Activated CD4-positive, alpha-beta T cell treated with anti-CD3 and anti-CD28 coated beads, Interleukin-2, amount 50 U/mL, for 48 hours (primary cell): ENCODE measurements around the gene SAMD3.
A peak's percentile ranks its signal among the peaks of the same experiment; 100 is the strongest.
"Not testable (repeated sequence)": the region's sequence is repeated elsewhere in the genome, so short reads cannot be mapped to it uniquely, and the experiment has no call there.

Source experiments
- DNase-seq, 2 experiments: peaks; one replicate each; pipeline ENCODE4 v3.0.0-alpha.2; 2020

Gene SAMD3

DNA sequence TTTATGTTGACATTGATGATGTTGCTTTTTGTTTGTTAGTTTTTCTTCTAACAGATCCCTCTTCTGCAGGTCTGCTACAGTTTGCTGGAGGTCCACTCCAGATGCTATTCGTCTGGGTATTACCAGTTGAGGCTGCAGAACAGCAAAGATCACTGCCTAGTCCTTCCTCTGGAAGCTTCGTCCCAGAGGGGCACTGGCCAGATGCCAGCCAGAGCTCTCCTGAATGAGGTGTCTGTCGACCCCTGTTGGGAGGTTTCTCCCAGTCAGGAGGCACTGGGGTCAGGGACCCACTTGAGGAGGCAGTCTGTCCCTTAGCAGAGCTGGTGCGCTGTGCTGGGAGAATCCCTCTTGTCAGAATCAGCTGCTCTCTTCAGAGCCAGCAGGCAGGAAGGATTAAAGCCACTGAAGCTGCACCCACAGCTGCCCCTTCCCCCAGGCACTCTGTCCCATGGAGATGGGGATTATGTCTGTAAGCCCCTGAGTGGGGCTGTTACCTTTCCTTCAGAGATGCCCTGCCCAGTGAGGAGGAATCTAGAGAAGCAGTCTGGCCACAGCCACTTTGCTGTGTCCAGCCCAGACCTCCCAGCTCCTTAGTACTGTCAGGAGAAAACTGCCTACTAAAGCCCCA, 49.3 kb downstream of the SAMD3 start:
- DNase-seq = not testable (repeated sequence)

- DNase-seq = not testable (repeated sequence)
These were observed 52.6 kb downstream of the SAMD3 start for GRCh38 chr6:130170160-130170559.

- DNase-seq = no peak
These were observed 55.1 kb downstream of the SAMD3 start for GRCh38 chr6:130167655-130168054.

DNA sequence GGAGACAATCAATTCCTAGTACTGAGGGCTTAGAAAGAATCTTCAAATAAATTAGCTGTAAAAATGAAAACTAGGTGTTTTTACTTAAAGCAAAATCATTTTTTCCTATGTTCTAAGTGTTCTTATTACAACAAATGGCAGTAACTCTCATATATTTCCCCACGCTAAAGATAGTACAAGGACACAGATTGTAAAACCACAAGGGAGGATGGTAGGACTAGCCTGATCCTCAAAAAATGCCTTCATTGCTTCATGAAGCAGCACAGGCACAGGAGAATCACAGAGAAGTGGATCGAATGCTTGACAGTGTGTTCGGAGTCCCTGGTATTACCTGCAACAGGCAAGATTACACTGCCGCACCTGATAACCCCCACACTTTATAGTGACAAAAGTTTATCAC, 58.5 kb downstream of the SAMD3 start:
- no peak for DNase-seq

DNA sequence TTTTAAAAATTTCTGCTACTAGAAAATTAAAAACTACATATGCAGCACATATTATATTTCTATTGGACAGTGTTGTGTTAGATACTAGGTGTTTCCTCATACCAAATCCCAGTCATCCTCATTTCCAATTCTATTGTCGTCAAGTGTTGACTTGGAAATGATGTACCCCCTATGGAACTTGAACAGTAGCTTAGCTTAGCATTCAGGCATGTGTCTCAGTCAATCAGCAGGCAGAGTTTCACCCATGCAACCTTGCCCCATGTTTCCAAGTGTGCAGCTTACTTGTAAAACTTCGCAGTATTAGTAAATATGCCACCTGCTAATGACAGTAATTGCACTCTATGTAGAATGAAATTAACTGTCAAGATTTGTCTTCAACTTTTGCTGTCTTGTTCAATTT, 59.5 kb downstream of the SAMD3 start:
- DNase-seq = no peak

- no peak for DNase-seq
These were observed 60.3 kb downstream of the SAMD3 start for GRCh38 chr6:130162421-130162820.

GRCh38 chr6:130161683-130162404, 60.9 kb downstream of the SAMD3 start:
- DNase-seq = no peak

- no peak for DNase-seq
These were observed 62.8 kb downstream of the SAMD3 start for GRCh38 chr6:130159956-130160355.

DNA sequence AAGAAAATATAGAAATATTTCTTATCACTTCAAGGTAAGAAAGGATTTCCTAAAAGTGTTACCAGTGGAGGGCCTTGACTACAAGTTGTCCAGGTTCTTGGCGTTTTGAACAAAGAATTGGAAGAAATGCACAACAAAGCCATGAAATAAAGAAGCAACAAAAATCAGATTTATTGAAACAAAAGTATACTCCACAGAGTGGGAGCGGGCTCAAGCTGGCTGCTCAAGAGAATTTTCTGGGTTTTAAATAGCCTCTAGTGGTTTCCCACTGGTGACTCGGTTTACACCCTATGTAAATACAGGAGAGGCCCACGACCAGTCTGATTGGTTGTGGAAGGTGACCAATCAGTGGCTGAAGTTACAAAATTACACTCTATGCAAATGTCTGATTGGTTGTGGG, 64.2 kb downstream of the SAMD3 start:
- DNase-seq = no peak

- no peak for DNase-seq
These were observed 64.7 kb downstream of the SAMD3 start for GRCh38 chr6:130158056-130158455.

GRCh38 chr6:130156908-130157307, 65.8 kb downstream of the SAMD3 start:
- DNase-seq = no peak

- no peak for DNase-seq
These were observed 69.7 kb downstream of the SAMD3 start for GRCh38 chr6:130152908-130153510.

- no peak for DNase-seq
These were observed 71.8 kb downstream of the SAMD3 start for GRCh38 chr6:130150906-130151305.

GRCh38 chr6:130149016-130149415, 73.7 kb downstream of the SAMD3 start:
- not testable (repeated sequence) for DNase-seq

DNA sequence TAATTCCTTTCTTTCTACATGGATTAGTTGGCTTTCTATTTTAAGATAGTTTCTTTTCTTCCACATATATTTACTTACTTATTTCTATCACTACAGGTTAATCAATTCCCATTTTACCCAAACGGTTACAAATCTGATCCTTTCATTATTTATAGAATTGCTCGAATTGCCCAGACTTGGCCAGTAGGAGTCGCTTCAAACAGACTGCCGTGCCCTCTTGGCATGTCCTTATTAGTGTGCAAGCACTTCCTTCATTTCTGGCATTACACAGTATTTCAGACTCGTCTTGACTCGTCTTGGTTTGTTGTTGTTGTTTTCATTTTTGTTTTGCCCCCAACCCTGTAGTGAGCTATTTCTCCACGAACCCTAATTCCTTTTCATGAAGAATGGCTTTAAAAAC, 74.6 kb downstream of the SAMD3 start:
- DNase-seq = no peak

- DNase-seq = no peak
These were observed 75.6 kb downstream of the SAMD3 start for GRCh38 chr6:130147111-130147510.

GRCh38 chr6:130143709-130144108, 79.0 kb downstream of the SAMD3 start:
- DNase-seq = no peak

DNA sequence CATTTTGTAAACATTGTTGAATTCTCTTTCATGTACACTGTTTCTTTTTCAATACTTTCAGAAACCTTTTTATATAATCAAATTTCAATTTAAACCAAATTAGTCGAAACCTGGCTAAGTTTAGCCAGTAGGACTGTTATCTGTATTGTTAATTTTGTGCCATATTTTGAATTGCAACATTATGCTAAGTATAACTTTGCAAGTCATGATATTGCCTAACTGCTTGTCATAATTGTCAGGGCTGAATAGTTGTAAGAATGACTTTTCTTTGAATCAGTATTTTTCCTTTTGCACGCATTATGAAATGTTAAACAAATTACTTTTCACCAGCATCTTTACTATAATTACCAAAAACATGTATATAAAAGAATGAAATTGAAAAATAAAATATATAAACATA, 82.7 kb downstream of the SAMD3 start:
- no peak for DNase-seq

- no peak for DNase-seq
These were observed 83.9 kb downstream of the SAMD3 start for GRCh38 chr6:130138909-130139242.

- no peak for DNase-seq
These were observed 84.4 kb downstream of the SAMD3 start for GRCh38 chr6:130138116-130138908.

GRCh38 chr6:130136798-130137197, 86.0 kb downstream of the SAMD3 start:
- no peak for DNase-seq

GRCh38 chr6:130134582-130134981, 88.2 kb downstream of the SAMD3 start:
- no peak for DNase-seq

DNA sequence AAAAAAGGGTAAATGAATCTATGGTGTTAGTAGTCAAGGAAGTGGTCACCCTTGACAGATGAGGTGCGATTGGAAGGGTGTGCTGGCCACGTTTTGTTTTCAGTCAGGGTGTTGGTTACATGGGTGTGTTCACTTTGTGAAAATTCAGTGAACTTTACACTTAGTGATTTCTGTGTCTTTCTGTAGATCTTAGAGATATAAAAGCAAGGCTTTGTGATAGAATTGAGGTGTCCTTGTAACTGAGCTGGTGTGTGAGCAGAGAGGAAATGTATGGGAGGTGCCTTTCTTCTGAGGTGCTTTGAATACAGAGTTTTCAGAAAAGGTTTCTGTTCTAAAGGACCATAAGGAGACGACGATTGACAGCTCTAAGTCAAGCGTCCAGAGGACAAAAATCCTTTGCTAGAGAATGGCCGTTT, 90.5 kb downstream of the SAMD3 start:
- peak; percentile 33 to 54 for DNase-seq
